ENCODE data around the gene ZAP70. TPM values are rescaled to one million over a fixed set of nuclear protein-coding genes. Genes with fewer than 3 reads are reported as not detected.

ZAP70 gene
- total RNA-seq, 2 experiments from 2014 or later = 40.8 to 57.9 TPM

GRCh38 chr2:97739893-97740245 is 26.5 kb downstream of the ZAP70 start:
- Histone ChIP-seq H3K4me2 (ENCODE audit: low read length) (no peak overlapping the region), H3K9me3 (ENCODE audit: low read length) (no peaks in the 10 kb centered on the region), H3K4me1 (ENCODE audit: insufficient read depth, low read length, poor library complexity, severe bottlenecking) (no peaks in the 10 kb centered on the region), H3K36me3 (ENCODE audit: insufficient read depth, low read length) (no peaks in the 10 kb centered on the region), H4K20me1 (ENCODE audit: insufficient read depth, low read length) (no peaks in the 10 kb centered on the region), H3K9me2 (ENCODE audit: insufficient read depth, low read length) (no peaks in the 10 kb centered on the region), H3K79me2 (ENCODE audit: insufficient read depth, low read depth, low read length) (no peaks in the 10 kb centered on the region), H3K27ac (ENCODE audit: low read depth, low read length, poor library complexity, severe bottlenecking) (no peak overlapping the region), H3K4me3 (ENCODE audit: low read depth, low read length, poor library complexity, severe bottlenecking) (no peak overlapping the region), H2AFZ (ENCODE audit: low read length) (no peak overlapping the region)
- TF ChIP-seq EZH2phosphoT487 (IDR thresholded peaks at IDR 0.05; ENCODE audit: borderline replicate concordance, low read depth, low read length) = no peak
- TF ChIP-seq, protein P1, sequence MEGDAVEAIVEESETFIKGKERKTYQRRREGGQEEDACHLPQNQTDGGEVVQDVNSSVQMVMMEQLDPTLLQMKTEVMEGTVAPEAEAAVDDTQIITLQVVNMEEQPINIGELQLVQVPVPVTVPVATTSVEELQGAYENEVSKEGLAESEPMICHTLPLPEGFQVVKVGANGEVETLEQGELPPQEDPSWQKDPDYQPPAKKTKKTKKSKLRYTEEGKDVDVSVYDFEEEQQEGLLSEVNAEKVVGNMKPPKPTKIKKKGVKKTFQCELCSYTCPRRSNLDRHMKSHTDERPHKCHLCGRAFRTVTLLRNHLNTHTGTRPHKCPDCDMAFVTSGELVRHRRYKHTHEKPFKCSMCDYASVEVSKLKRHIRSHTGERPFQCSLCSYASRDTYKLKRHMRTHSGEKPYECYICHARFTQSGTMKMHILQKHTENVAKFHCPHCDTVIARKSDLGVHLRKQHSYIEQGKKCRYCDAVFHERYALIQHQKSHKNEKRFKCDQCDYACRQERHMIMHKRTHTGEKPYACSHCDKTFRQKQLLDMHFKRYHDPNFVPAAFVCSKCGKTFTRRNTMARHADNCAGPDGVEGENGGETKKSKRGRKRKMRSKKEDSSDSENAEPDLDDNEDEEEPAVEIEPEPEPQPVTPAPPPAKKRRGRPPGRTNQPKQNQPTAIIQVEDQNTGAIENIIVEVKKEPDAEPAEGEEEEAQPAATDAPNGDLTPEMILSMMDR (conservative IDR thresholded peaks at IDR 0.05; ENCODE audit: low read length) = no peak
- intact Hi-C loops (cut with micrococcal nuclease; ENCODE audit: unreplicated experiment) = loop anchor here (2.0 kb wide), 1 partner anchor 645 kb away; no protein-coding TSS in a partner anchor
- BruUV-seq (replicated peaks) = no TSS peak
- ChIA-PET CTCF (ENCODE audit: unreplicated experiment) (interaction anchor here (0.9 kb wide), 1 partner anchor 40 kb away, joined by 3 read pairs; no protein-coding TSS in a partner anchor), POLR2A (interaction anchor here (1.5 kb wide), 1 partner anchor 21 kb away, joined by 3 read pairs; no protein-coding TSS in a partner anchor)
- no peak for DNase-seq (ENCODE audit: low spot score)

- H3K4me1 ChIP-seq (ENCODE audit: insufficient read depth, low read length, poor library complexity, severe bottlenecking) = no peaks in the 10 kb centered on the region
- ChIA-PET POLR2A (interaction anchor here (1.4 to 1.5 kb wide), 2 partner anchors 22 to 27 kb away, joined by 3 to 5 read pairs; partner anchors contain the start of gene ZAP70), CTCF (ENCODE audit: unreplicated experiment) (no interaction called here)
- no peaks in the 10 kb centered on the region for H3K36me3 ChIP-seq (ENCODE audit: insufficient read depth, low read length)
- H3K79me2 ChIP-seq (ENCODE audit: insufficient read depth, low read depth, low read length) = no peaks in the 10 kb centered on the region
- no peak overlapping the region for H2AFZ ChIP-seq (ENCODE audit: low read length)
- peak; percentile 63 for DNase-seq (ENCODE audit: low spot score)
- H3K9me3 ChIP-seq (ENCODE audit: low read length) = no peaks in the 10 kb centered on the region
- no peak overlapping the region for H3K4me3 ChIP-seq (ENCODE audit: low read depth, low read length, poor library complexity, severe bottlenecking)
- no peak overlapping the region for H3K4me2 ChIP-seq (ENCODE audit: low read length)
- TF ChIP-seq, protein P1 (conservative IDR thresholded peaks at IDR 0.05; ENCODE audit: low read length) = peak; percentile 88
- TF ChIP-seq EZH2phosphoT487 (IDR thresholded peaks at IDR 0.05; ENCODE audit: borderline replicate concordance, low read depth, low read length) = no peak
- no peaks in the 10 kb centered on the region for H3K9me2 ChIP-seq (ENCODE audit: insufficient read depth, low read length)
- H4K20me1 ChIP-seq (ENCODE audit: insufficient read depth, low read length) = no peaks in the 10 kb centered on the region
- intact Hi-C loops (cut with micrococcal nuclease; ENCODE audit: unreplicated experiment) = loop anchor here (2.0 kb wide), 1 partner anchor 644 kb away; no protein-coding TSS in a partner anchor
- no peak overlapping the region for H3K27ac ChIP-seq (ENCODE audit: low read depth, low read length, poor library complexity, severe bottlenecking)
- BruUV-seq (replicated peaks) = no TSS peak
Measured at GRCh38 chr2:97740590-97741182, 27.3 kb downstream of the ZAP70 start.

- Histone ChIP-seq H2AFZ (ENCODE audit: low read length) (no peak overlapping the region), H3K9me3 (ENCODE audit: low read length) (no peaks in the 10 kb centered on the region), H3K27ac (ENCODE audit: low read depth, low read length, poor library complexity, severe bottlenecking) (no peak overlapping the region), H3K4me1 (ENCODE audit: insufficient read depth, low read length, poor library complexity, severe bottlenecking) (no peaks in the 10 kb centered on the region), H3K79me2 (ENCODE audit: insufficient read depth, low read depth, low read length) (no peaks in the 10 kb centered on the region), H3K36me3 (ENCODE audit: insufficient read depth, low read length) (no peaks in the 10 kb centered on the region), H3K9me2 (ENCODE audit: insufficient read depth, low read length) (no peaks in the 10 kb centered on the region), H3K4me2 (ENCODE audit: low read length) (no peak overlapping the region), H4K20me1 (ENCODE audit: insufficient read depth, low read length) (no peaks in the 10 kb centered on the region), H3K4me3 (ENCODE audit: low read depth, low read length, poor library complexity, severe bottlenecking) (no peak overlapping the region)
- TF ChIP-seq, protein P1 (conservative IDR thresholded peaks at IDR 0.05; ENCODE audit: low read length) = no peak
- no peak for TF ChIP-seq EZH2phosphoT487 (IDR thresholded peaks at IDR 0.05; ENCODE audit: borderline replicate concordance, low read depth, low read length)
- BruUV-seq (replicated peaks) = no TSS peak
- POLR2A ChIA-PET = interaction anchor here (0.6 to 1.5 kb wide), 3 partner anchors 23 to 1222 kb away, joined by 3 to 5 read pairs (median 3); partner anchors contain the start of gene ZAP70
- CTCF ChIA-PET (ENCODE audit: unreplicated experiment) = no interaction called here
- no peak for DNase-seq (ENCODE audit: low spot score)
- intact Hi-C loops (cut with micrococcal nuclease; ENCODE audit: unreplicated experiment) = loop anchor here (2.0 kb wide), 1 partner anchor 644 kb away; no protein-coding TSS in a partner anchor
Measured at GRCh38 chr2:97741251-97741650, 27.9 kb downstream of the ZAP70 start.

Measured in OCI-LY7 (cell line).